K562 (cell line): ENCODE measurements around the gene DLGAP1. TPM values are rescaled to one million over a fixed set of nuclear protein-coding genes. Genes with fewer than 3 reads are reported as not detected.

Experiments
- ATAC-seq: fragments of 200-7000 bp; cut with Tn5 transposase; 3 replicates; pipeline ENCODE4 v1.9.1; 2020; ENCODE audit warnings: moderate library complexity
- BruUV-seq: library from RNA; stranded (reverse); fragments of 400-500 nt; replicated peaks from 2 replicates; lab custom pipeline; 2021; lab: Mats Ljungman, UMichigan
- CTCF ChIA-PET: fragments of 300-600 bp; formaldehyde crosslinking; extraction: SDS; loops from one replicate; lab custom pipeline; 2021; ENCODE audit warnings: low intra/inter-chr PET ratio; lab: Yijun Ruan, JAX
- POLR2A ChIA-PET: fragments of 300-600, 350-650 bp; sonication (Branson Sonifier 250); formaldehyde crosslinking; extraction: SDS; loops from one replicate; lab custom pipeline; 2021; ENCODE audit warnings: antibody characterized with exemption, inconsistent platforms; lab: Yijun Ruan, JAX
- DNase-seq, 4 experiments: peaks; one replicate each; pipeline versions ENCODE4 v3.0.0 to v3.0.0-alpha.2; 2011 to 2018; ENCODE audit warnings: low spot score in 3 of 4, mixed read lengths in 3 of 4; ENCODE audit errors: extremely low read depth in 1 of 4
- FAIRE-seq: peaks from 2 replicates; lab custom pipeline; 2011; peaks lifted over from hg19 to GRCh38; lab: Jason Lieb, UNC
- H2AFZ ChIP-seq: 2 replicates; pipeline ENCODE4 v1.6.0; 2011; ENCODE audit warnings: low read depth, low read length, control low read depth, inconsistent platforms
- H3K27ac ChIP-seq: fragments of 200-600 bp; 3 replicates; pipeline ENCODE4 v1.8.0; 2011; ENCODE audit warnings: low read depth, mild to moderate bottlenecking, control low read depth, inconsistent platforms, low read length, moderate library complexity, mixed read lengths; ENCODE audit errors: extremely low read depth
- H3K27me3 ChIP-seq, 2 experiments: fragments of 300-600 bp in 1 of 2; 2 replicates in 1 of 2; 3 replicates in 1 of 2; pipeline versions ENCODE4 v1.6.0 to v1.8.0; 2011; ENCODE audit warnings: inconsistent platforms in 2 of 2, low read length in 2 of 2, mild to moderate bottlenecking in 1 of 2, mixed read lengths in 1 of 2, moderate library complexity in 1 of 2; ENCODE audit not compliant: control insufficient read depth in 2 of 2, insufficient read depth in 2 of 2
- H3K36me3 ChIP-seq: fragments of 300-600 bp; 3 replicates; pipeline ENCODE4 v1.8.0; 2011; ENCODE audit warnings: mild to moderate bottlenecking, low read length, inconsistent platforms; ENCODE audit not compliant: control insufficient read depth, insufficient read depth
- H3K4me1 ChIP-seq, 2 experiments: fragments of 200-600 bp in 1 of 2; replicated peaks in 1 of 2; 2 replicates in 1 of 2; 3 replicates in 1 of 2; pipeline versions ENCODE4 v1.5.1 to v1.8.0; 2011; ENCODE audit warnings: inconsistent platforms in 2 of 2, low read length in 2 of 2, mild to moderate bottlenecking in 1 of 2, mixed read lengths in 1 of 2, moderate library complexity in 1 of 2; ENCODE audit not compliant: control insufficient read depth in 2 of 2, insufficient read depth in 2 of 2
- H3K4me2 ChIP-seq: 2 replicates; pipeline ENCODE4 v1.6.1; 2011; ENCODE audit warnings: low read length, control low read depth, inconsistent platforms, mixed read lengths; ENCODE audit not compliant: insufficient read depth
- H3K4me3 ChIP-seq: fragments of 200-600 bp; sonication (generic), shearing (Covaris generic); 2 replicates; pipeline ENCODE4 v1.5.1; 2016; ENCODE audit warnings: control low read depth, inconsistent platforms
- H3K79me2 ChIP-seq: fragments of 200-600 bp; 3 replicates; pipeline ENCODE4 v1.8.0; 2011; ENCODE audit warnings: low read length, inconsistent platforms; ENCODE audit not compliant: control insufficient read depth, insufficient read depth
- H3K9ac ChIP-seq, 2 experiments: 2 replicates each; pipeline versions ENCODE4 v1.6.0 to v1.6.1; 2011; ENCODE audit warnings: low read depth in 2 of 2, low read length in 2 of 2, control low read depth in 1 of 2, inconsistent platforms in 1 of 2, mild to moderate bottlenecking in 1 of 2, mixed read lengths in 1 of 2; ENCODE audit not compliant: insufficient read depth in 1 of 2
- H3K9me1 ChIP-seq: one replicate; pipeline ENCODE4 v1.6.0; 2011; ENCODE audit warnings: inconsistent platforms, mild to moderate bottlenecking, low read length, moderate library complexity; ENCODE audit not compliant: control insufficient read depth, insufficient read depth
- H3K9me3 ChIP-seq: replicated peaks from 2 replicates; pipeline ENCODE4 v1.5.1; 2011; ENCODE audit warnings: low read depth, low read length, inconsistent platforms; ENCODE audit not compliant: control insufficient read depth, insufficient read depth
- H4K20me1 ChIP-seq: replicated peaks from 2 replicates; pipeline ENCODE4 v1.6.1; 2011; ENCODE audit warnings: low read length, inconsistent platforms, mixed read lengths; ENCODE audit not compliant: control insufficient read depth, insufficient read depth
- ARHGAP35 ChIP-seq: fragments of 450-650 bp; IDR thresholded peaks from 2 replicates; pipeline ENCODE4 v1.6.1; 2018; ENCODE audit not compliant: partially characterized antibody
- BRF2 ChIP-seq: IDR thresholded peaks from 3 replicates; pipeline ENCODE4 v1.6.1; 2011; ENCODE audit warnings: borderline replicate concordance, mild to moderate bottlenecking; ENCODE audit not compliant: insufficient read length, insufficient read depth
- FOXA1 ChIP-seq: fragments of 450-650 bp; IDR thresholded peaks from 2 replicates; pipeline ENCODE4 v1.6.1; 2016; ENCODE audit warnings: mild to moderate bottlenecking, borderline replicate concordance
- HNRNPL ChIP-seq: fragments of 200-400 bp; formaldehyde crosslinking; IDR thresholded peaks from 2 replicates; pipeline ENCODE4 v1.6.1; 2017; ENCODE audit warnings: low read depth, mild to moderate bottlenecking, low read length
- NFXL1 ChIP-seq: fragments of 450-650 bp; formaldehyde crosslinking; IDR thresholded peaks from 2 replicates; pipeline ENCODE4 v1.4.0; 2021; ENCODE audit warnings: mild to moderate bottlenecking
- NR4A1 ChIP-seq, 2 experiments: fragments of 250-450 bp in 1 of 2; fragments of 450-650 bp in 1 of 2; sonication (Bioruptor Pico) in 1 of 2; IDR thresholded peaks; 2 replicates each; pipeline versions ENCODE4 v1.4.0 to v1.6.1; 2016 to 2020; ENCODE audit warnings: mild to moderate bottlenecking in 2 of 2, missing compliant biosample characterization in 1 of 2, missing genetic modification characterization in 1 of 2, moderate library complexity in 1 of 2
- NUFIP1 ChIP-seq: fragments of 450-650 bp; IDR thresholded peaks from 2 replicates; pipeline ENCODE4 v1.6.1; 2018; ENCODE audit not compliant: partially characterized antibody
- SNAPC5 ChIP-seq: fragments of 250-450 bp; sonication (Bioruptor Pico); IDR thresholded peaks from 2 replicates; pipeline ENCODE4 v1.8.0; 2021; ENCODE audit warnings: moderate library complexity, mild to moderate bottlenecking, inconsistent platforms
- SUPT5H ChIP-seq: fragments of 450-650 bp; IDR thresholded peaks from 2 replicates; pipeline ENCODE4 v1.6.1; 2016
- TRIM28 ChIP-seq: fragments of 450-650 bp; IDR thresholded peaks from 2 replicates; pipeline ENCODE4 v1.6.1; 2017
- ZNF277 ChIP-seq: fragments of 250-450 bp; sonication (Bioruptor Pico); IDR thresholded peaks from 2 replicates; pipeline ENCODE4 v1.8.0; 2022; ENCODE audit warnings: inconsistent platforms, mild to moderate bottlenecking, moderate library complexity, borderline replicate concordance
- ZNF347 ChIP-seq: fragments of 450-650 bp; formaldehyde crosslinking; IDR thresholded peaks from 2 replicates; pipeline ENCODE4 v1.4.0; 2020; ENCODE audit warnings: low read depth, mild to moderate bottlenecking, moderate library complexity
- ZNF41 ChIP-seq: fragments of 250-450 bp; sonication (Bioruptor Pico); conservative IDR thresholded peaks from 2 replicates; pipeline ENCODE4 v1.4.0; 2020; ENCODE audit warnings: mild to moderate bottlenecking
- WGBS: fragments of 100-300 bp; shearing (Covaris generic); methylation state at CpG from one replicate; pipeline ENCODE4 v1.1.6; 2016; ENCODE audit warnings: low coverage, mixed read lengths; ENCODE audit not compliant: insufficient coverage; ENCODE audit errors: missing lambda C conversion rate; 5-methylcytosine and 5-hydroxymethylcytosine counted together
- in situ Hi-C: fragments of 300-500 bp; cut with MboI; formaldehyde crosslinking; loops from 4 replicates; pipeline ENCODE4 v1.15.0; 2018; ENCODE audit warnings: inconsistent platforms, mixed read lengths
- intact Hi-C: fragments of 100-400 bp; cut with micrococcal nuclease; formaldehyde crosslinking; loops from 2 replicates; pipeline ENCODE4 v1.14.2; 2022
- polyA plus RNA-seq, 8 experiments: library from polyadenylated mRNA; depleted of rRNA in 4 of 8; stranded (reverse) in 5 of 8; unstranded in 3 of 8; fragments of >200 nt; fragmentation: Nextera tagmentation in 2 of 8; fragmentation: Illumina TruSeq in 1 of 8; extraction: Ambion mirVana in 2 of 8; extraction: Trizol in 1 of 8; gene quantifications; 2 replicates each; pipeline versions ENCODE4 v1.2.1 to v1.2.3, GENCODE V29; 2011 to 2014; ENCODE audit warnings: inconsistent platforms in 1 of 8, missing spikeins in 1 of 8
- total RNA-seq, 7 experiments: library from RNA; depleted of rRNA in 6 of 7; stranded (reverse); fragments of >200 nt in 6 of 7; fragmentation: Illumina TruSeq in 2 of 7; extraction: Trizol in 2 of 7; gene quantifications; 2 replicates each; pipeline versions ENCODE4 v1.2.1 to v1.2.3, GENCODE V29; 2011 to 2021; ENCODE audit warnings: low replicate concordance in 1 of 7

The DLGAP1 gene
- total and polyA plus RNA-seq, 9 of the 15 experiments (the other 6 are each of a cell fraction or from before 2014, with no cell fraction given) = 0.04 to 0.22 (median 0.08) TPM

GRCh38 chr18:3851159-3851558 lies 603.9 kb downstream of the DLGAP1 start:
- DNase-seq (no peak), ATAC-seq (no peak), FAIRE-seq (no peak)
- TF ChIP-seq HNRNPL = no peak
- Histone ChIP-seq H3K4me3 (no peak overlapping the region), H3K4me2 (no peak overlapping the region), H3K9me1 (no peaks in the 10 kb centered on the region), H3K9me3 (no peaks in the 10 kb centered on the region), H3K27me3 (no peaks in the 10 kb centered on the region), H3K36me3 (no peaks in the 10 kb centered on the region), H3K27ac (no peak overlapping the region), H3K9ac (no peak overlapping the region), H4K20me1 (no peaks in the 10 kb centered on the region), H3K79me2 (no peaks in the 10 kb centered on the region), H2AFZ (no peak overlapping the region), H3K4me1 (no peaks in the 10 kb centered on the region)
- CTCF ChIA-PET = no interaction called here
- POLR2A ChIA-PET = interaction anchor here (1.3 kb wide), 1 partner anchor 8 kb away, joined by 4 read pairs; no protein-coding TSS in a partner anchor
- intact Hi-C loops (no loop called here), in situ Hi-C loops (no loop called here)
- BruUV-seq = no TSS peak
- WGBS = 2% methylated on average over 2 of the region's 2 CpGs

- H3K27ac ChIP-seq = no peak overlapping the region
- no peaks in the 10 kb centered on the region for H3K9me1 ChIP-seq
- FAIRE-seq = no peak
- H3K27me3 ChIP-seq = no peaks in the 10 kb centered on the region
- ATAC-seq = no peak
- H3K36me3 ChIP-seq = no peaks in the 10 kb centered on the region
- no peak for DNase-seq
- ChIA-PET POLR2A (no interaction called here), CTCF (no interaction called here)
- 0% methylated on average over 3 of the region's 3 CpGs for WGBS
- no peaks in the 10 kb centered on the region for H3K9me3 ChIP-seq
- no peaks in the 10 kb centered on the region for H4K20me1 ChIP-seq
- no peak overlapping the region for H3K4me2 ChIP-seq
- no peaks in the 10 kb centered on the region for H3K4me1 ChIP-seq
- BruUV-seq = no TSS peak
- in situ Hi-C loops = no loop called here
- no peak overlapping the region for H3K4me3 ChIP-seq
- H2AFZ ChIP-seq = no peak overlapping the region
- intact Hi-C loops = no loop called here
- H3K79me2 ChIP-seq = no peaks in the 10 kb centered on the region
- H3K9ac ChIP-seq = no peak overlapping the region
- TF ChIP-seq NFXL1 (CRISPR knock-in tag) (no peak), FOXA1 (no peak), ZNF41 (CRISPR knock-in tag) (no peak), TRIM28 (no peak), ZNF347 (CRISPR knock-in tag) (no peak), NR4A1 (CRISPR knock-in tag; IDR thresholded peaks at IDR 0.05) (no peak), NR4A1 (tag; IDR thresholded peaks at IDR 0.05) (no peak), NUFIP1 (no peak), SNAPC5 (CRISPR knock-in tag) (no peak), ARHGAP35 (no peak), SUPT5H (no peak), BRF2 (no peak), ZNF277 (CRISPR knock-in tag) (no peak)
These were observed 606.8 kb downstream of the DLGAP1 start for GRCh38 chr18:3848316-3848715.
